Measurements from ENCODE around the gene AGR2.

AGR2 gene

GRCh38 chr7:16845746-16846145 is 40.9 kb upstream of the AGR2 start:
- no peak for DNase-seq (ENCODE audit: extremely low read depth, low read depth)
- no peak for TF ChIP-seq CTCF (IDR thresholded peaks at IDR 0.05; ENCODE audit: low read depth, low read length)

GRCh38 chr7:16841681-16842080 is 36.9 kb upstream of the AGR2 start:
- DNase-seq (ENCODE audit: extremely low read depth, low read depth) = no peak
- no peak for TF ChIP-seq CTCF (IDR thresholded peaks at IDR 0.05; ENCODE audit: low read depth, low read length)

GRCh38 chr7:16840094-16840493 is 35.3 kb upstream of the AGR2 start:
- no peak for DNase-seq (ENCODE audit: extremely low read depth, low read depth)
- no peak for TF ChIP-seq CTCF (IDR thresholded peaks at IDR 0.05; ENCODE audit: low read depth, low read length)

GRCh38 chr7:16839646-16840045 is 34.8 kb upstream of the AGR2 start:
- TF ChIP-seq CTCF (IDR thresholded peaks at IDR 0.05; ENCODE audit: low read depth, low read length) = no peak
- no peak for DNase-seq (ENCODE audit: extremely low read depth, low read depth)

GRCh38 chr7:16838891-16839290 is 34.1 kb upstream of the AGR2 start:
- TF ChIP-seq CTCF (IDR thresholded peaks at IDR 0.05; ENCODE audit: low read depth, low read length) = no peak
- DNase-seq (ENCODE audit: extremely low read depth, low read depth) = no peak

GRCh38 chr7:16838386-16838785 is 33.6 kb upstream of the AGR2 start:
- no peak for TF ChIP-seq CTCF (IDR thresholded peaks at IDR 0.05; ENCODE audit: low read depth, low read length)
- no peak for DNase-seq (ENCODE audit: extremely low read depth, low read depth)

GRCh38 chr7:16836481-16836880 is 31.7 kb upstream of the AGR2 start:
- TF ChIP-seq CTCF (IDR thresholded peaks at IDR 0.05; ENCODE audit: low read depth, low read length) = no peak
- no peak for DNase-seq (ENCODE audit: extremely low read depth, low read depth)

All from AG09319 (cell line).